H1 (cell line): ENCODE results near the gene STARD3. TPM values are rescaled to one million over a fixed set of nuclear protein-coding genes. Genes with fewer than 3 reads are reported as not detected.
A peak's percentile ranks its signal among the peaks of the same experiment; 100 is the strongest.

Experiments
- CTCF ChIA-PET: fragments of 300-600 bp; sonication (Branson Sonifier 250); formaldehyde crosslinking; loops from one replicate; lab custom pipeline; 2021; ENCODE audit not compliant: partially characterized antibody; lab: Charles Lee
- POLR2A ChIA-PET: fragments of 300-600 bp; sonication (Branson Sonifier 250); formaldehyde crosslinking; loops from one replicate; lab custom pipeline; 2021; ENCODE audit warnings: inconsistent platforms; ENCODE audit not compliant: partially characterized antibody; lab: Charles Lee
- DNase-seq, 2 experiments: peaks; one replicate each; pipeline versions ENCODE4 v3.0.0 to v3.0.0-alpha.2; 2010 to 2022; ENCODE audit warnings: low spot score in 2 of 2, low read depth in 1 of 2, mixed read lengths in 1 of 2
- FAIRE-seq: peaks from 2 replicates; lab custom pipeline; 2011; peaks lifted over from hg19 to GRCh38; lab: Jason Lieb, UNC
- H2AFZ ChIP-seq: 2 replicates; pipeline ENCODE4 v1.8.1; 2012; ENCODE audit warnings: low read length, inconsistent platforms
- H2AK5ac ChIP-seq: 2 replicates; pipeline ENCODE4 v1.6.1; 2013; ENCODE audit warnings: low read depth, low read length
- H2BK120ac ChIP-seq: replicated peaks from 2 replicates; pipeline ENCODE3; 2013; ENCODE audit warnings: low read depth, low read length, inconsistent platforms
- H2BK12ac ChIP-seq: 2 replicates; pipeline ENCODE4 v1.6.1; 2013; ENCODE audit warnings: low read depth, low read length
- H2BK15ac ChIP-seq: 2 replicates; pipeline ENCODE4 v1.6.1; 2013; ENCODE audit warnings: low read length
- H2BK20ac ChIP-seq: 2 replicates; pipeline ENCODE4 v1.6.1; 2013; ENCODE audit warnings: low read length
- H2BK5ac ChIP-seq: 2 replicates; pipeline ENCODE4 v1.6.1; 2013; ENCODE audit warnings: low read depth, low read length
- H3K14ac ChIP-seq: 2 replicates; pipeline ENCODE4 v1.6.1; 2013; ENCODE audit warnings: inconsistent platforms; ENCODE audit not compliant: insufficient read length
- H3K18ac ChIP-seq: 2 replicates; pipeline ENCODE4 v1.6.1; 2013; ENCODE audit warnings: low read length; ENCODE audit errors: extremely low read depth
- H3K23ac ChIP-seq: 2 replicates; pipeline ENCODE4 v1.6.1; 2013; ENCODE audit warnings: inconsistent platforms; ENCODE audit not compliant: insufficient read length
- H3K23me2 ChIP-seq: 2 replicates; pipeline ENCODE4 v1.6.1; 2013; ENCODE audit warnings: low read depth, low read length
- H3K27ac ChIP-seq: 2 replicates; pipeline ENCODE4 v1.6.1; 2011; ENCODE audit warnings: low read depth, low read length, inconsistent platforms
- H3K27me3 ChIP-seq, 4 experiments: replicated peaks in 1 of 4; 1 replicate in 1 of 4; 2 replicates in 3 of 4; pipeline versions ENCODE4 v1.6.1 to v1.8.1; 2011 to 2013; ENCODE audit warnings: low read length in 3 of 4, mild to moderate bottlenecking in 3 of 4, inconsistent platforms in 2 of 4, mixed read lengths in 2 of 4, moderate library complexity in 1 of 4; ENCODE audit not compliant: control insufficient read depth in 3 of 4, insufficient read depth in 3 of 4; ENCODE audit errors: extremely low read depth in 1 of 4
- H3K36me3 ChIP-seq, 4 experiments: 2 replicates each; pipeline versions ENCODE4 v1.6.1 to v1.8.1; 2011 to 2013; ENCODE audit warnings: mild to moderate bottlenecking in 4 of 4, low read length in 3 of 4, moderate library complexity in 2 of 4, control low read depth in 1 of 4, inconsistent platforms in 1 of 4; ENCODE audit not compliant: insufficient read depth in 4 of 4, control insufficient read depth in 2 of 4
- H3K4ac ChIP-seq: replicated peaks from 2 replicates; pipeline ENCODE3; 2013; ENCODE audit warnings: low read length, low read depth, mixed read lengths, inconsistent platforms; ENCODE audit not compliant: insufficient read length
- H3K4me1 ChIP-seq, 4 experiments: replicated peaks in 1 of 4; 1 replicate in 1 of 4; 2 replicates in 3 of 4; pipeline versions ENCODE4 v1.6.1 to v1.8.1; 2011 to 2013; ENCODE audit warnings: low read length in 3 of 4, inconsistent platforms in 2 of 4, mixed read lengths in 1 of 4; ENCODE audit not compliant: insufficient read depth in 4 of 4, control insufficient read depth in 3 of 4
- H3K4me2 ChIP-seq, 2 experiments: 2 replicates each; pipeline versions ENCODE4 v1.6.1 to v1.8.1; 2011 to 2013; ENCODE audit warnings: low read depth in 2 of 2, low read length in 2 of 2, control low read depth in 1 of 2, inconsistent platforms in 1 of 2, mild to moderate bottlenecking in 1 of 2; ENCODE audit not compliant: insufficient read depth in 1 of 2
- H3K4me3 ChIP-seq, 4 experiments: fragments of 200-600, 300-600 bp in 1 of 4; sonication (generic), shearing (Covaris generic), sonication (Bioruptor Twin) in 1 of 4; 2 replicates each; pipeline versions ENCODE4 v1.5.1 to v1.8.1; 2011 to 2016; ENCODE audit warnings: low read length in 4 of 4, low read depth in 3 of 4, control low read depth in 2 of 4, inconsistent platforms in 2 of 4, mild to moderate bottlenecking in 2 of 4, mixed read lengths in 1 of 4, moderate library complexity in 1 of 4; ENCODE audit not compliant: insufficient read depth in 2 of 4; ENCODE audit errors: extremely low read depth in 1 of 4
- H3K56ac ChIP-seq: replicated peaks from 2 replicates; pipeline ENCODE3; 2013; ENCODE audit warnings: low read depth, mild to moderate bottlenecking, mixed read lengths, low read length, inconsistent platforms; ENCODE audit not compliant: insufficient read length
- H3K79me1 ChIP-seq: 2 replicates; pipeline ENCODE4 v1.6.1; 2013; ENCODE audit warnings: low read depth, low read length, control low read depth
- H3K79me2 ChIP-seq, 2 experiments: 2 replicates each; pipeline versions ENCODE4 v1.6.1 to v1.8.1; 2012 to 2013; ENCODE audit warnings: low read length in 2 of 2, mild to moderate bottlenecking in 2 of 2, inconsistent platforms in 1 of 2; ENCODE audit not compliant: insufficient read depth in 2 of 2, control insufficient read depth in 1 of 2
- H3K9ac ChIP-seq, 4 experiments: replicated peaks in 1 of 4; 1 replicate in 1 of 4; 2 replicates in 3 of 4; pipeline versions ENCODE4 v1.6.1 to v1.8.1; 2011 to 2013; ENCODE audit warnings: low read depth in 3 of 4, low read length in 3 of 4, control low read depth in 2 of 4, mild to moderate bottlenecking in 2 of 4, moderate library complexity in 2 of 4, inconsistent platforms in 1 of 4; ENCODE audit errors: extremely low read depth in 1 of 4
- H3K9me3 ChIP-seq, 2 experiments: 2 replicates each; pipeline versions ENCODE4 v1.6.1 to v1.8.1; 2012 to 2013; ENCODE audit warnings: mild to moderate bottlenecking in 2 of 2, moderate library complexity in 2 of 2, control low read depth in 1 of 2, inconsistent platforms in 1 of 2, low read depth in 1 of 2, low read length in 1 of 2, mixed read lengths in 1 of 2; ENCODE audit not compliant: insufficient read depth in 2 of 2
- H4K20me1 ChIP-seq, 2 experiments: replicated peaks in 1 of 2; 2 replicates each; pipeline versions ENCODE3 to v1.8.1; 2011 to 2013; ENCODE audit warnings: inconsistent platforms in 2 of 2, low read length in 2 of 2, mild to moderate bottlenecking in 1 of 2; ENCODE audit not compliant: insufficient read depth in 2 of 2, control insufficient read depth in 1 of 2
- H4K5ac ChIP-seq: 2 replicates; pipeline ENCODE4 v1.6.1; 2013; ENCODE audit warnings: low read length, low read depth, mixed read lengths, inconsistent platforms; ENCODE audit not compliant: insufficient read length
- H4K8ac ChIP-seq: 2 replicates; pipeline ENCODE4 v1.8.0; 2013; ENCODE audit warnings: mild to moderate bottlenecking, moderate library complexity, low read length, inconsistent platforms; ENCODE audit not compliant: insufficient read depth; ENCODE audit errors: extremely low read depth
- H4K91ac ChIP-seq: replicated peaks from 2 replicates; pipeline ENCODE3; 2013; ENCODE audit warnings: low read length, mixed read lengths, inconsistent platforms; ENCODE audit not compliant: insufficient read length
- ASH2L ChIP-seq: fragments of 200-600, 300-600 bp; sonication (generic); IDR thresholded peaks from one replicate; pipeline ENCODE4 v1.7.1; 2017; ENCODE audit warnings: low read length
- CBX8 ChIP-seq: fragments of 300-800, 300-1000 bp; sonication (generic); IDR thresholded peaks from 2 replicates; pipeline ENCODE4 v1.7.1; 2016; ENCODE audit warnings: low read depth, low read length, borderline replicate concordance
- CREB1 ChIP-seq: IDR thresholded peaks from 2 replicates; pipeline ENCODE4 v1.6.1; 2012; ENCODE audit warnings: inconsistent platforms
- JUND ChIP-seq: IDR thresholded peaks from 2 replicates; pipeline ENCODE4 v1.6.1; 2011; ENCODE audit warnings: mild to moderate bottlenecking, improper control_type of control experiment, low read length
- KDM4A ChIP-seq: IDR thresholded peaks from one replicate; pipeline ENCODE4 v1.7.1; 2012; ENCODE audit warnings: low read depth, mild to moderate bottlenecking, moderate library complexity, low read length, inconsistent platforms; ENCODE audit not compliant: severe bottlenecking
- POU5F1 ChIP-seq: IDR thresholded peaks from 2 replicates; pipeline ENCODE4 v1.6.1; 2011; ENCODE audit warnings: low read depth, mild to moderate bottlenecking, low read length, moderate library complexity
- RFX5 ChIP-seq: IDR thresholded peaks from 2 replicates; pipeline ENCODE4 v1.6.1; 2011; ENCODE audit warnings: low read depth, low read length, improper control_type of control experiment, borderline replicate concordance
- SP1 ChIP-seq: IDR thresholded peaks from 2 replicates; pipeline ENCODE4 v1.6.1; 2011; ENCODE audit warnings: low read depth, low read length
- SP2 ChIP-seq: IDR thresholded peaks from 2 replicates; pipeline ENCODE4 v1.6.1; 2012; ENCODE audit warnings: mild to moderate bottlenecking, low read length, inconsistent platforms
- SRF ChIP-seq: IDR thresholded peaks from 2 replicates; pipeline ENCODE4 v1.6.1; 2011; ENCODE audit warnings: mild to moderate bottlenecking, low read depth, low read length, moderate library complexity
- TAF7 ChIP-seq: optimal IDR thresholded peaks from 2 replicates; pipeline ENCODE3; 2011; ENCODE audit warnings: low read depth, mild to moderate bottlenecking, inconsistent platforms, low read length, moderate library complexity, borderline replicate concordance
- WGBS, 2 experiments: shearing (Covaris generic) in 1 of 2; methylation state at CpG; one replicate each; pipeline versions ENCODE4 v1.1.6 to v1.1.7; 2013 to 2015; ENCODE audit warnings: low lambda C conversion rate in 2 of 2, mixed read lengths in 2 of 2, inconsistent platforms in 1 of 2, low coverage in 1 of 2, missing lambda C conversion rate in 1 of 2; ENCODE audit not compliant: insufficient replicate concordance in 2 of 2, insufficient coverage in 1 of 2, insufficient read length in 1 of 2; ENCODE audit errors: extremely low coverage in 1 of 2, missing lambda C conversion rate in 1 of 2; 5-methylcytosine and 5-hydroxymethylcytosine counted together
- polyA plus RNA-seq, 7 experiments: library from polyadenylated mRNA; depleted of rRNA in 3 of 7; stranded (reverse) in 5 of 7; unstranded in 2 of 7; fragments of >200 nt in 5 of 7; fragments of 200-250 nt in 2 of 7; gene quantifications; 1 replicate in 5 of 7; 2 replicates in 1 of 7; 4 replicates in 1 of 7; pipeline versions ENCODE4 v1.2.1 to v1.2.3, GENCODE V29; 2011 to 2013; ENCODE audit warnings: missing spikeins in 2 of 7, mixed read lengths in 2 of 7
- total RNA-seq: library from RNA; stranded (reverse); fragmentation: NEBNext Ultra II Directional; extraction: Animal tissue kit (Norgen Biotek cat#: 25700); gene quantifications from 2 replicates; pipeline ENCODE4 v1.2.1, GENCODE V29; 2021
- TF ChIP-seq, protein P1 (sequence below): IDR thresholded peaks from 2 replicates; pipeline ENCODE4 v1.6.1; 2012; ENCODE audit warnings: inconsistent platforms
- TF ChIP-seq, protein P2 (sequence below): IDR thresholded peaks from 2 replicates; pipeline ENCODE4 v1.6.1; 2011; ENCODE audit warnings: low read length, improper control_type of control experiment

Gene STARD3
- total and polyA plus RNA-seq, 2 of the 8 experiments (the other 6 are each of a cell fraction or from before 2014, with no cell fraction given) = 47.6 to 80.3 TPM

DNA sequence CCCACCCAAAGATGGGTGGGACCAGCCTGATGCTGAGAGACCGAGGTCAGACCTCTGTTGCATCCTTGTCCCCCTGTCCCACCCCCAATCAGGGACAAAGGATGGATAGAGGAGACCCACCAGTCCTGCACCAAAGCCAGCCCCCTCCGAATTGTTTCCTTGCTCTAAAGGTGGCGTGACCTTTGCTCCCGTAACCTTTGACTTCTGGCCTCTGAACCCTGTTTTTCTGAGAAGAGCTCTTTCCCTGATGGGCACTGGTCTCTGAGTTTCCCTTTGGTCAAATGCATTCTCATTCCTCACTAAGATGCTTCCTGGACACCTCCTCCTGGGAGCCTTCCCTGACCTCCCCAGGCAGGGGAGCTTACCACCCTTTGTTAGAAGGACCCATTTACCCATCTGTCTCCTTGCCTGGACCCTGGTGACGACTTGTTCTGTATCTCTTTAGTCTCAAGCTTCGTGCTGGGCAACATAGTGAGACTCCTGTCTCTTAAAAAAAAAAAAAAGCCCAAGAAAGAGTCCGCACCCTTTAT, 23.9 kb upstream of the STARD3 start:
- no peak overlapping the region for H4K8ac ChIP-seq
- H2AFZ ChIP-seq = no peak overlapping the region
- H2BK120ac ChIP-seq = no peak overlapping the region
- 83% methylated on average over 6 of the region's 7 CpGs; no CpG with 5 or more reads in 1 of the 2 experiments for WGBS, 2 experiments
- no peak overlapping the region for H3K27ac ChIP-seq
- H3K56ac ChIP-seq = no peak overlapping the region
- POLR2A ChIA-PET = interaction anchor here (0.6 to 1.0 kb wide), 2 partner anchors 53 to 60 kb away, joined by 3 read pairs; no protein-coding TSS in a partner anchor
- peaks cover 5% of the 10 kb centered on the region; the same call in 1 of the 2 replicates for H3K23me2 ChIP-seq
- H4K91ac ChIP-seq = no peak overlapping the region
- H3K79me2 ChIP-seq = no peaks in the 10 kb centered on the region
- H4K5ac ChIP-seq = no peak overlapping the region
- H3K4me2 ChIP-seq = no peak overlapping the region
- CTCF ChIA-PET = interaction anchor here (0.5 to 49.2 kb wide), 7 partner anchors 26 to 406 kb away, joined by 3 to 1885 read pairs (median 3); partner anchors contain the start of genes ERBB2, PGAP3, PNMT and PPP1R1B
- no peaks in the 10 kb centered on the region for H3K36me3 ChIP-seq
- no peak overlapping the region for H2BK20ac ChIP-seq
- FAIRE-seq = no peak
- H3K9me3 ChIP-seq = no peaks in the 10 kb centered on the region
- no peak overlapping the region for H3K14ac ChIP-seq
- DNase-seq = no peak
- peaks cover 35 to 80% (median 57%) of the 10 kb centered on the region in 4 experiments for H3K27me3 ChIP-seq
- peaks cover 0 to 1% of the 10 kb centered on the region in 2 experiments for H4K20me1 ChIP-seq
- H3K4me3 ChIP-seq = no peak overlapping the region
- H3K4me1 ChIP-seq = peaks cover 0 to 14% (median 6%) of the 10 kb centered on the region in 4 experiments; a peak in 6 of 7 replicates
- no peak overlapping the region; the same call in 1 of the 2 replicates for H2BK15ac ChIP-seq
- H3K23ac ChIP-seq = no peak overlapping the region
- H2BK5ac ChIP-seq = no peak overlapping the region
- H2AK5ac ChIP-seq = no peak overlapping the region
- no peak overlapping the region for H3K4ac ChIP-seq
- H2BK12ac ChIP-seq = 0 out of 2 replicates have a peak overlapping the region, but pooled peaks have one; percentile 75
- no peaks in the 10 kb centered on the region for H3K79me1 ChIP-seq
- H3K9ac ChIP-seq = no peak overlapping the region
- no peak overlapping the region for H3K18ac ChIP-seq
- TF ChIP-seq TAF7 = no peak
- no peak for TF ChIP-seq SP2
- TF ChIP-seq ASH2L = no peak
- TF ChIP-seq SP1 = no peak
- TF ChIP-seq RFX5 = no peak
- TF ChIP-seq KDM4A = no peak
- TF ChIP-seq CBX8 = no peak
- TF ChIP-seq CREB1 = no peak
- TF ChIP-seq, protein P1, sequence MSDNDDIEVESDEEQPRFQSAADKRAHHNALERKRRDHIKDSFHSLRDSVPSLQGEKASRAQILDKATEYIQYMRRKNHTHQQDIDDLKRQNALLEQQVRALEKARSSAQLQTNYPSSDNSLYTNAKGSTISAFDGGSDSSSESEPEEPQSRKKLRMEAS = no peak
- TF ChIP-seq JUND = no peak
- no peak for TF ChIP-seq SRF
- no peak for TF ChIP-seq POU5F1
- TF ChIP-seq, protein P2, sequence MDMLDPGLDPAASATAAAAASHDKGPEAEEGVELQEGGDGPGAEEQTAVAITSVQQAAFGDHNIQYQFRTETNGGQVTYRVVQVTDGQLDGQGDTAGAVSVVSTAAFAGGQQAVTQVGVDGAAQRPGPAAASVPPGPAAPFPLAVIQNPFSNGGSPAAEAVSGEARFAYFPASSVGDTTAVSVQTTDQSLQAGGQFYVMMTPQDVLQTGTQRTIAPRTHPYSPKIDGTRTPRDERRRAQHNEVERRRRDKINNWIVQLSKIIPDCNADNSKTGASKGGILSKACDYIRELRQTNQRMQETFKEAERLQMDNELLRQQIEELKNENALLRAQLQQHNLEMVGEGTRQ = no peak
